ENCODE data around the gene ZNF562.
"Not testable (repeated sequence)": the region's sequence is repeated elsewhere in the genome, so short reads cannot be mapped to it uniquely, and the experiment has no call there.

The ZNF562 gene

GRCh38 chr19:9674663-9675357 lies at the start of gene ZNF562:
Gene ZNF562, minus strand, starts transcription at chr19:9675100. Its CDS starts 14,356 bp downstream, at chr19:9660744.
- peak; percentile 68 for DNase-seq (ENCODE audit: low read depth)

GRCh38 chr19:9724157-9724556 lies 49.3 kb upstream of the ZNF562 start:
- DNase-seq (ENCODE audit: low read depth): no peak

- no peak for DNase-seq (ENCODE audit: low read depth)
Observed at GRCh38 chr19:9721861-9722260, 47.0 kb upstream of the ZNF562 start.

GRCh38 chr19:9720541-9720940 lies 45.6 kb upstream of the ZNF562 start:
- DNase-seq (ENCODE audit: low read depth): no peak

GRCh38 chr19:9711815-9712214 lies 36.9 kb upstream of the ZNF562 start:
- DNase-seq (ENCODE audit: low read depth): no peak

GRCh38 chr19:9709305-9709704 lies 34.4 kb upstream of the ZNF562 start:
- no peak for DNase-seq (ENCODE audit: low read depth)

- DNase-seq (ENCODE audit: low read depth): no peak
Observed at GRCh38 chr19:9705836-9706235, 30.9 kb upstream of the ZNF562 start.

- DNase-seq (ENCODE audit: low read depth): no peak
Observed at GRCh38 chr19:9702186-9702585, 27.3 kb upstream of the ZNF562 start.

- no peak for DNase-seq (ENCODE audit: low read depth)
Observed at GRCh38 chr19:9700229-9700981, 25.5 kb upstream of the ZNF562 start.

GRCh38 chr19:9690301-9690700 lies 15.4 kb upstream of the ZNF562 start:
- DNase-seq (ENCODE audit: low read depth): not testable (repeated sequence)

- DNase-seq (ENCODE audit: low read depth): not testable (repeated sequence)
Observed at GRCh38 chr19:9679996-9680395, 5.1 kb upstream of the ZNF562 start.

- DNase-seq (ENCODE audit: low read depth): not testable (repeated sequence)
Observed at GRCh38 chr19:9675358-9675901, 530 bp upstream of the ZNF562 start.

GRCh38 chr19:9673912-9674662 lies 813 bp downstream of the ZNF562 start:
- DNase-seq (ENCODE audit: low read depth): no peak

- no peak for DNase-seq (ENCODE audit: low read depth)
Observed at GRCh38 chr19:9672893-9673292, 2.0 kb downstream of the ZNF562 start.

GRCh38 chr19:9671655-9672054 lies 3.2 kb downstream of the ZNF562 start:
- DNase-seq (ENCODE audit: low read depth): no peak

GRCh38 chr19:9668544-9668943 lies 6.4 kb downstream of the ZNF562 start:
- no peak for DNase-seq (ENCODE audit: low read depth)

GRCh38 chr19:9667898-9668297 lies 7.0 kb downstream of the ZNF562 start:
- no peak for DNase-seq (ENCODE audit: low read depth)

GRCh38 chr19:9658769-9659168 lies 16.1 kb downstream of the ZNF562 start:
- no peak for DNase-seq (ENCODE audit: low read depth)

GRCh38 chr19:9653066-9653555 lies 21.8 kb downstream of the ZNF562 start:
- DNase-seq (ENCODE audit: low read depth): not testable (repeated sequence)

GRCh38 chr19:9651464-9651863 lies 23.4 kb downstream of the ZNF562 start:
- not testable (repeated sequence) for DNase-seq (ENCODE audit: low read depth)

- no peak for DNase-seq (ENCODE audit: low read depth)
Observed at GRCh38 chr19:9650345-9650744, 24.6 kb downstream of the ZNF562 start.

- DNase-seq (ENCODE audit: low read depth): no peak
Observed at GRCh38 chr19:9645472-9645871, 29.4 kb downstream of the ZNF562 start.
